Thymus (tissue), 11 donors: Measurements from ENCODE around the gene HYDIN. TPM values are rescaled to one million over a fixed set of nuclear protein-coding genes. Genes with fewer than 3 reads are reported as not detected.
"Not testable (repeated sequence)": the region's sequence is repeated elsewhere in the genome, so short reads cannot be mapped to it uniquely, and the experiment has no call there.

Experiments used
- DNase-seq, 9 donors: peaks; one replicate each; pipeline ENCODE4 v3.0.0-alpha.2; 2013; ENCODE audit warnings: low spot score in 9 of 9, low read depth in 6 of 9, missing footprints in 1 of 9
- H3K27ac ChIP-seq, 2 donors: one replicate each; pipeline ENCODE4 v1.5.1; 2013; ENCODE audit warnings: control low read depth in 1 of 2, low read depth in 1 of 2, low read length in 1 of 2, mild to moderate bottlenecking in 1 of 2, moderate library complexity in 1 of 2
- H3K27me3 ChIP-seq, 2 donors: one replicate each; pipeline ENCODE4 v1.5.1; 2013; ENCODE audit warnings: low read length in 1 of 2; ENCODE audit not compliant: control insufficient read depth in 2 of 2, insufficient read depth in 1 of 2
- H3K36me3 ChIP-seq, 2 donors: one replicate each; pipeline ENCODE4 v1.5.1; 2013; ENCODE audit warnings: low read length in 1 of 2, mild to moderate bottlenecking in 1 of 2, moderate library complexity in 1 of 2; ENCODE audit not compliant: control insufficient read depth in 2 of 2, insufficient read depth in 2 of 2
- H3K4me1 ChIP-seq, 2 donors: one replicate each; pipeline ENCODE4 v1.5.1; 2013; ENCODE audit warnings: low read length in 2 of 2; ENCODE audit not compliant: control insufficient read depth in 2 of 2, insufficient read depth in 2 of 2
- H3K4me3 ChIP-seq, 2 donors: one replicate each; pipeline ENCODE4 v1.5.1; 2013; ENCODE audit warnings: low read length in 2 of 2, control low read depth in 1 of 2, mild to moderate bottlenecking in 1 of 2
- H3K9me3 ChIP-seq, 2 donors: one replicate each; pipeline ENCODE4 v1.5.1; 2013; ENCODE audit warnings: low read length in 1 of 2, mild to moderate bottlenecking in 1 of 2; ENCODE audit not compliant: control insufficient read depth in 2 of 2, insufficient read depth in 1 of 2
- WGBS: extraction: QIAGEN DNeasy Blood & Tissue Kit; methylation state at CpG from one replicate; pipeline ENCODE4 v1.1.7; 2013; 5-methylcytosine and 5-hydroxymethylcytosine counted together
- polyA plus RNA-seq: library from polyadenylated mRNA; stranded (reverse); fragments of 200-250 nt; gene quantifications from one replicate; pipeline ENCODE4 v1.2.3, GENCODE V29; 2013
- total RNA-seq: library from RNA; stranded (reverse); fragments of 120-200 nt; gene quantifications from one replicate; pipeline ENCODE4 v1.2.4, GENCODE V29; 2013
- donor health status: healthy.

The HYDIN gene
- total and polyA plus RNA-seq, 2 donors = 0.33 to 0.46 TPM

- H3K27ac ChIP-seq = no peak overlapping the region
- no peak overlapping the region for H3K4me3 ChIP-seq
- no peaks in the 10 kb centered on the region for H3K27me3 ChIP-seq
- no peaks in the 10 kb centered on the region for H3K4me1 ChIP-seq
- 93% methylated on average over 6 of the region's 6 CpGs for WGBS
- H3K9me3 ChIP-seq = no peaks in the 10 kb centered on the region
- no peak for DNase-seq
- H3K36me3 ChIP-seq = no peaks in the 10 kb centered on the region
Measured at GRCh38 chr16:71172481-71173207, 57.9 kb downstream of the HYDIN start.

- H3K27ac ChIP-seq, H3K4me1 ChIP-seq, H3K4me3 ChIP-seq, H3K27me3 ChIP-seq, DNase-seq, H3K9me3 ChIP-seq, H3K36me3 ChIP-seq: not testable (repeated sequence)
- WGBS = 94% methylated on average over 7 of the region's 8 CpGs
Measured at GRCh38 chr16:71161007-71161406, 69.5 kb downstream of the HYDIN start.

- H3K4me1 ChIP-seq, H3K27ac ChIP-seq, H3K9me3 ChIP-seq, H3K27me3 ChIP-seq, H3K36me3 ChIP-seq, H3K4me3 ChIP-seq, DNase-seq: not testable (repeated sequence)
- WGBS = 28% methylated on average over 2 of the region's 2 CpGs
Measured at GRCh38 chr16:71157278-71157677, 73.2 kb downstream of the HYDIN start.

- H3K9me3 ChIP-seq, H3K4me1 ChIP-seq, H3K27me3 ChIP-seq, H3K4me3 ChIP-seq, DNase-seq, H3K36me3 ChIP-seq, H3K27ac ChIP-seq: not testable (repeated sequence)
- WGBS = 74% methylated on average over 2 of the region's 6 CpGs
Measured at GRCh38 chr16:71153329-71153728, 77.2 kb downstream of the HYDIN start.

- not testable (repeated sequence) for H3K9me3 ChIP-seq, H3K27ac ChIP-seq, H3K4me1 ChIP-seq, DNase-seq, H3K4me3 ChIP-seq, H3K27me3 ChIP-seq, H3K36me3 ChIP-seq
- WGBS = 83% methylated on average over 1 of the region's 2 CpGs
Measured at GRCh38 chr16:71151654-71152053, 78.9 kb downstream of the HYDIN start.

GRCh38 chr16:71143246-71143645 is 87.3 kb downstream of the HYDIN start:
- not testable (repeated sequence) for H3K36me3 ChIP-seq, H3K9me3 ChIP-seq, H3K4me1 ChIP-seq, H3K27me3 ChIP-seq, DNase-seq, H3K4me3 ChIP-seq, H3K27ac ChIP-seq
- WGBS = 0% methylated on average over 1 of the region's 2 CpGs

GRCh38 chr16:71110565-71110964 is 120.0 kb downstream of the HYDIN start:
- WGBS = 91% methylated on average over 1 of the region's 3 CpGs
- not testable (repeated sequence) for H3K27ac ChIP-seq, H3K4me1 ChIP-seq, H3K9me3 ChIP-seq, H3K36me3 ChIP-seq, H3K4me3 ChIP-seq, DNase-seq, H3K27me3 ChIP-seq

GRCh38 chr16:71109656-71110208 is 120.8 kb downstream of the HYDIN start:
- not testable (repeated sequence) for H3K27me3 ChIP-seq, DNase-seq, H3K36me3 ChIP-seq, H3K9me3 ChIP-seq, H3K4me1 ChIP-seq, H3K4me3 ChIP-seq, H3K27ac ChIP-seq
- WGBS = 87% methylated on average over 1 of the region's 3 CpGs

GRCh38 chr16:71105881-71106280 is 124.6 kb downstream of the HYDIN start:
- not testable (repeated sequence) for H3K4me1 ChIP-seq, H3K9me3 ChIP-seq, H3K4me3 ChIP-seq, H3K27me3 ChIP-seq, H3K36me3 ChIP-seq, H3K27ac ChIP-seq, DNase-seq
